Measurements from ENCODE around the gene SULT1C2.

Gene SULT1C2

GRCh38 chr2:108346827-108347226, 58.1 kb downstream of the SULT1C2 start:
- no peaks in the 10 kb centered on the region for H3K79me2 ChIP-seq (ENCODE audit: insufficient read depth, low read length)
- no peaks in the 10 kb centered on the region for H4K20me1 ChIP-seq (ENCODE audit: insufficient read depth, low read length)
- H3K27ac ChIP-seq (ENCODE audit: low read length): no peak overlapping the region
- TF ChIP-seq CTCF (IDR thresholded peaks at IDR 0.05; ENCODE audit: borderline replicate concordance, extremely low read depth, low read length, poor library complexity, severe bottlenecking) (no peak), EZH2 (IDR thresholded peaks at IDR 0.05; ENCODE audit: borderline replicate concordance, low read depth, low read length, severe bottlenecking) (no peak)
- no peaks in the 10 kb centered on the region for H3K4me1 ChIP-seq (ENCODE audit: insufficient read depth, low read length)
- no peak for ATAC-seq (ENCODE audit: insufficient read depth, low read depth)
- no peaks in the 10 kb centered on the region for H3K36me3 ChIP-seq (ENCODE audit: insufficient read depth, low read length)
- no peak overlapping the region for H2AFZ ChIP-seq (ENCODE audit: low read depth, low read length)
- no peak for DNase-seq
- no peaks in the 10 kb centered on the region for H3K9me3 ChIP-seq (ENCODE audit: insufficient read depth, low read length, severe bottlenecking)
- peaks cover 8% of the 10 kb centered on the region for H3K27me3 ChIP-seq (ENCODE audit: insufficient read depth, low read length, poor library complexity)
- no peak overlapping the region for H3K9ac ChIP-seq (ENCODE audit: low read depth, low read length)
- H3K4me2 ChIP-seq (ENCODE audit: insufficient read depth, low read length): no peak overlapping the region
- H3K4me3 ChIP-seq (ENCODE audit: low read depth in 1 of 2, low read length in 2 of 2): no peak overlapping the region

GRCh38 chr2:108347786-108348185, 59.1 kb downstream of the SULT1C2 start:
- TF ChIP-seq EZH2 (IDR thresholded peaks at IDR 0.05; ENCODE audit: borderline replicate concordance, low read depth, low read length, severe bottlenecking) (no peak), CTCF (IDR thresholded peaks at IDR 0.05; ENCODE audit: borderline replicate concordance, extremely low read depth, low read length, poor library complexity, severe bottlenecking) (no peak)
- H3K4me1 ChIP-seq (ENCODE audit: insufficient read depth, low read length): no peaks in the 10 kb centered on the region
- no peak for DNase-seq
- H3K9ac ChIP-seq (ENCODE audit: low read depth, low read length): no peak overlapping the region
- H3K79me2 ChIP-seq (ENCODE audit: insufficient read depth, low read length): no peaks in the 10 kb centered on the region
- no peak overlapping the region for H3K27ac ChIP-seq (ENCODE audit: low read length)
- H2AFZ ChIP-seq (ENCODE audit: low read depth, low read length): no peak overlapping the region
- H3K4me3 ChIP-seq (ENCODE audit: low read depth in 1 of 2, low read length in 2 of 2): no peak overlapping the region
- no peak for ATAC-seq (ENCODE audit: insufficient read depth, low read depth)
- no peaks in the 10 kb centered on the region for H4K20me1 ChIP-seq (ENCODE audit: insufficient read depth, low read length)
- no peaks in the 10 kb centered on the region for H3K36me3 ChIP-seq (ENCODE audit: insufficient read depth, low read length)
- H3K27me3 ChIP-seq (ENCODE audit: insufficient read depth, low read length, poor library complexity): peaks cover 12% of the 10 kb centered on the region
- no peaks in the 10 kb centered on the region for H3K9me3 ChIP-seq (ENCODE audit: insufficient read depth, low read length, severe bottlenecking)
- H3K4me2 ChIP-seq (ENCODE audit: insufficient read depth, low read length): no peak overlapping the region

GRCh38 chr2:108348816-108349570, 60.3 kb downstream of the SULT1C2 start:
- Histone ChIP-seq H4K20me1 (ENCODE audit: insufficient read depth, low read length) (no peaks in the 10 kb centered on the region), H3K36me3 (ENCODE audit: insufficient read depth, low read length) (no peaks in the 10 kb centered on the region), H3K27me3 (ENCODE audit: insufficient read depth, low read length, poor library complexity) (peaks cover 12% of the 10 kb centered on the region), H3K9me3 (ENCODE audit: insufficient read depth, low read length, severe bottlenecking) (no peaks in the 10 kb centered on the region), H3K4me3 (ENCODE audit: low read depth in 1 of 2, low read length in 2 of 2) (no peak overlapping the region), H3K4me1 (ENCODE audit: insufficient read depth, low read length) (no peaks in the 10 kb centered on the region), H3K9ac (ENCODE audit: low read depth, low read length) (no peak overlapping the region), H3K79me2 (ENCODE audit: insufficient read depth, low read length) (no peaks in the 10 kb centered on the region), H3K4me2 (ENCODE audit: insufficient read depth, low read length) (no peak overlapping the region), H2AFZ (ENCODE audit: low read depth, low read length) (no peak overlapping the region), H3K27ac (ENCODE audit: low read length) (no peak overlapping the region)
- DNase-seq: no peak
- TF ChIP-seq CTCF (IDR thresholded peaks at IDR 0.05; ENCODE audit: borderline replicate concordance, extremely low read depth, low read length, poor library complexity, severe bottlenecking) (no peak), EZH2 (IDR thresholded peaks at IDR 0.05; ENCODE audit: borderline replicate concordance, low read depth, low read length, severe bottlenecking) (no peak)
- ATAC-seq (ENCODE audit: insufficient read depth, low read depth): no peak

Data from DND-41 (cell line).